PC-9 (cell line): ENCODE results near the gene SMKR1. TPM values are rescaled to one million over a fixed set of nuclear protein-coding genes. Genes with fewer than 3 reads are reported as not detected.

Experiments
- BruUV-seq: library from RNA; stranded (reverse); fragments of 400-500 nt; replicated peaks from 2 replicates; lab custom pipeline; 2021; lab: Mats Ljungman, UMichigan
- CTCF ChIA-PET: fragments of 300-600 bp; sonication (Branson Sonifier 250); formaldehyde crosslinking; loops from one replicate; lab custom pipeline; 2022; ENCODE audit warnings: antibody characterized with exemption; lab: Charles Lee
- POLR2A ChIA-PET: fragments of 300-600 bp; sonication (Branson Sonifier 250); formaldehyde crosslinking; loops from one replicate; lab custom pipeline; 2022; ENCODE audit warnings: antibody characterized with exemption; ENCODE audit not compliant: unreplicated experiment; lab: Charles Lee
- DNase-seq, 2 experiments: peaks; one replicate each; pipeline versions ENCODE4 v3.0.0 to v3.0.0-alpha.2; 2015 to 2022; ENCODE audit warnings: mixed read lengths in 1 of 2
- H2AFZ ChIP-seq: fragments of 200-600 bp; sonication (generic); 2 replicates; pipeline ENCODE4 v1.8.1; 2017; ENCODE audit warnings: antibody characterized with exemption
- H3F3A ChIP-seq: fragments of 200-600 bp; sonication (generic); 2 replicates; pipeline ENCODE4 v1.8.1; 2017; ENCODE audit warnings: antibody characterized with exemption, mild to moderate bottlenecking, low read depth; ENCODE audit not compliant: insufficient read depth
- H3K27ac ChIP-seq: fragments of 200-600 bp; sonication (generic); 2 replicates; pipeline ENCODE4 v1.6.1; 2016; ENCODE audit warnings: mixed run types
- H3K27me3 ChIP-seq: fragments of 200-600 bp; sonication (generic); 2 replicates; pipeline ENCODE4 v1.6.1; 2016; ENCODE audit warnings: low read depth, mixed run types; ENCODE audit not compliant: insufficient read depth
- H3K36me3 ChIP-seq: fragments of 200-600 bp; sonication (generic); 2 replicates; pipeline ENCODE4 v1.6.1; 2016; ENCODE audit warnings: low read depth, mixed run types
- H3K4me1 ChIP-seq: fragments of 200-600 bp; sonication (generic); replicated peaks from 2 replicates; pipeline ENCODE4 v1.6.1; 2016; ENCODE audit warnings: mixed run types; ENCODE audit not compliant: insufficient read depth
- H3K4me2 ChIP-seq: fragments of 200-600 bp; sonication (generic); 2 replicates; pipeline ENCODE4 v1.6.1; 2017; ENCODE audit warnings: mixed run types
- H3K4me3 ChIP-seq: fragments of 200-600 bp; sonication (generic); 2 replicates; pipeline ENCODE4 v1.6.1; 2016; ENCODE audit warnings: mixed run types
- H3K79me2 ChIP-seq: fragments of 200-600 bp; sonication (generic); 2 replicates; pipeline ENCODE4 v1.6.1; 2017; ENCODE audit warnings: low read depth, mixed run types
- H3K9me2 ChIP-seq: fragments of 200-600 bp; sonication (generic); 2 replicates; pipeline ENCODE4 v1.8.1; 2017; ENCODE audit warnings: mild to moderate bottlenecking; ENCODE audit not compliant: insufficient read depth
- H3K9me3 ChIP-seq: fragments of 200-600 bp; sonication (generic); 2 replicates; pipeline ENCODE4 v1.8.1; 2016; ENCODE audit warnings: low read depth; ENCODE audit not compliant: insufficient read depth
- H4K20me1 ChIP-seq: fragments of 200-600 bp; sonication (generic); 2 replicates; pipeline ENCODE4 v1.8.1; 2017; ENCODE audit not compliant: insufficient read depth
- EZH2 ChIP-seq: fragments of 200-600 bp; sonication (generic); IDR thresholded peaks from 2 replicates; pipeline ENCODE4 v1.8.0; 2017; ENCODE audit warnings: antibody characterized with exemption, low read depth
- intact Hi-C: fragments of 100-400 bp; cut with micrococcal nuclease; formaldehyde crosslinking; loops from one replicate; pipeline ENCODE4 v1.10.0; 2022; ENCODE audit not compliant: unreplicated experiment
- total RNA-seq: library from RNA; stranded (reverse); gene quantifications from 2 replicates; pipeline ENCODE4 v1.2.3, GENCODE V29; 2021
- TF ChIP-seq, protein P1 (sequence below): fragments of 200-600 bp; sonication (generic); conservative IDR thresholded peaks from 2 replicates; pipeline ENCODE4 v1.6.1; 2017; ENCODE audit warnings: mixed run types, antibody characterized with exemption, mild to moderate bottlenecking, moderate library complexity

Gene SMKR1
- total RNA-seq, 1 experiment from 2014 or later: 8.3 TPM

DNA sequence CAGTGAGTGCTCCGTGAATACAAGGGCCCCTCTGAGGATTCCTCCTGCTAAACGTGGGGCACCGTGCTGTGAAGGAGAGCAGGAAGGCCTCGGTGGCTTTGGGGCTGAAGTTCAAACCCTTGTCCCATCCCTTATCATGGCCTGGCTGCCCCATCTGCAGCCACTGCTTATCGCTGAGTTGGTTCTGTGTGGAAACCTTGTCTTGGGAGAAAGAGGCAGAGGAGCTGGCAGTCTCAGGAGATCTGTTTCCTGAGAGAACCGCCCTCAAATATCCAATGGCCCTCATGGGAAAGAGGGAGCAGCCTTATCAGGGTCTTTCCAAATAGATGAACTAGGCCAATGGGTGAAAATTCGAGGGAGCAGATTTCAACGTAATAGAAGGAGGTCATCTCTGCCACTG lies 57.2 kb downstream of the SMKR1 start:
- no peaks in the 10 kb centered on the region for H3K9me2 ChIP-seq
- 0 out of 2 replicates have a peak, but pooled peaks cover 3% of the 10 kb centered on the region for H3F3A ChIP-seq
- H2AFZ ChIP-seq: no peak overlapping the region
- H3K27ac ChIP-seq: no peak overlapping the region
- POLR2A ChIA-PET: interaction anchor here (0.6 to 0.7 kb wide), 2 partner anchors 15 to 403 kb away, joined by 6 to 12 read pairs; no protein-coding TSS in a partner anchor
- no peaks in the 10 kb centered on the region for H3K27me3 ChIP-seq
- H3K4me1 ChIP-seq: no peaks in the 10 kb centered on the region
- CTCF ChIA-PET: interaction anchor here (0.7 kb wide), 1 partner anchor 22 kb away, joined by 3 read pairs; no protein-coding TSS in a partner anchor
- intact Hi-C loops: no loop called here
- H3K4me2 ChIP-seq: no peak overlapping the region
- TF ChIP-seq EZH2: no peak
- TF ChIP-seq, protein P1, sequence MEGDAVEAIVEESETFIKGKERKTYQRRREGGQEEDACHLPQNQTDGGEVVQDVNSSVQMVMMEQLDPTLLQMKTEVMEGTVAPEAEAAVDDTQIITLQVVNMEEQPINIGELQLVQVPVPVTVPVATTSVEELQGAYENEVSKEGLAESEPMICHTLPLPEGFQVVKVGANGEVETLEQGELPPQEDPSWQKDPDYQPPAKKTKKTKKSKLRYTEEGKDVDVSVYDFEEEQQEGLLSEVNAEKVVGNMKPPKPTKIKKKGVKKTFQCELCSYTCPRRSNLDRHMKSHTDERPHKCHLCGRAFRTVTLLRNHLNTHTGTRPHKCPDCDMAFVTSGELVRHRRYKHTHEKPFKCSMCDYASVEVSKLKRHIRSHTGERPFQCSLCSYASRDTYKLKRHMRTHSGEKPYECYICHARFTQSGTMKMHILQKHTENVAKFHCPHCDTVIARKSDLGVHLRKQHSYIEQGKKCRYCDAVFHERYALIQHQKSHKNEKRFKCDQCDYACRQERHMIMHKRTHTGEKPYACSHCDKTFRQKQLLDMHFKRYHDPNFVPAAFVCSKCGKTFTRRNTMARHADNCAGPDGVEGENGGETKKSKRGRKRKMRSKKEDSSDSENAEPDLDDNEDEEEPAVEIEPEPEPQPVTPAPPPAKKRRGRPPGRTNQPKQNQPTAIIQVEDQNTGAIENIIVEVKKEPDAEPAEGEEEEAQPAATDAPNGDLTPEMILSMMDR: no peak
- BruUV-seq: no TSS peak
- no peak overlapping the region for H3K4me3 ChIP-seq
- no peaks in the 10 kb centered on the region for H3K79me2 ChIP-seq
- H4K20me1 ChIP-seq: no peaks in the 10 kb centered on the region
- no peaks in the 10 kb centered on the region for H3K36me3 ChIP-seq
- DNase-seq: no peak
- no peaks in the 10 kb centered on the region for H3K9me3 ChIP-seq

DNA sequence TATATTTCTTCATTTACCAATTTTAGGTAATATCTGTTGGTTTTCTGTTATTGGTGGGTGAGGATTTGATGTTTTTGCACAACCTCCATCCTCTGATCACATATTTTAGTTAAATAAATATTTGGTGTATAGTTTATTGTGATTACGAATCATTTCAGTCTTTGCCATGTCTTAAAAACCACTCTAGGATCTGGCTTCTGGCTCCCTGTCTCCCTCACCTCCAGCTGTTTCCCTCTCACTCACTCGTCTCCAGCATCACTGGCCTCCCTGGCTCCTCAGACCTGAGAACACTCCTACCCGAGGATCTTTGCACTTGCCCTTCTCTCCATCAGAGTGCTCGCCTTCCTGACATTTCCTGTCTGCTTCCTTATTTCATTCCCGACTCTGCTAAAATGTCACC lies 58.5 kb downstream of the SMKR1 start:
- H3K9me3 ChIP-seq: no peaks in the 10 kb centered on the region
- H3K27ac ChIP-seq: no peak overlapping the region
- no peaks in the 10 kb centered on the region for H3K27me3 ChIP-seq
- H3K4me1 ChIP-seq: no peaks in the 10 kb centered on the region
- H3K4me2 ChIP-seq: no peak overlapping the region
- no peak overlapping the region for H3K4me3 ChIP-seq
- H3F3A ChIP-seq: 0 out of 2 replicates have a peak, but pooled peaks cover 3% of the 10 kb centered on the region
- no peak for TF ChIP-seq EZH2
- TF ChIP-seq, protein P1: no peak
- H3K9me2 ChIP-seq: no peaks in the 10 kb centered on the region
- no TSS peak for BruUV-seq
- ChIA-PET CTCF (no interaction called here), POLR2A (no interaction called here)
- no peaks in the 10 kb centered on the region for H3K36me3 ChIP-seq
- no peaks in the 10 kb centered on the region for H3K79me2 ChIP-seq
- no peak for DNase-seq
- H2AFZ ChIP-seq: no peak overlapping the region
- intact Hi-C loops: no loop called here
- H4K20me1 ChIP-seq: no peaks in the 10 kb centered on the region

DNA sequence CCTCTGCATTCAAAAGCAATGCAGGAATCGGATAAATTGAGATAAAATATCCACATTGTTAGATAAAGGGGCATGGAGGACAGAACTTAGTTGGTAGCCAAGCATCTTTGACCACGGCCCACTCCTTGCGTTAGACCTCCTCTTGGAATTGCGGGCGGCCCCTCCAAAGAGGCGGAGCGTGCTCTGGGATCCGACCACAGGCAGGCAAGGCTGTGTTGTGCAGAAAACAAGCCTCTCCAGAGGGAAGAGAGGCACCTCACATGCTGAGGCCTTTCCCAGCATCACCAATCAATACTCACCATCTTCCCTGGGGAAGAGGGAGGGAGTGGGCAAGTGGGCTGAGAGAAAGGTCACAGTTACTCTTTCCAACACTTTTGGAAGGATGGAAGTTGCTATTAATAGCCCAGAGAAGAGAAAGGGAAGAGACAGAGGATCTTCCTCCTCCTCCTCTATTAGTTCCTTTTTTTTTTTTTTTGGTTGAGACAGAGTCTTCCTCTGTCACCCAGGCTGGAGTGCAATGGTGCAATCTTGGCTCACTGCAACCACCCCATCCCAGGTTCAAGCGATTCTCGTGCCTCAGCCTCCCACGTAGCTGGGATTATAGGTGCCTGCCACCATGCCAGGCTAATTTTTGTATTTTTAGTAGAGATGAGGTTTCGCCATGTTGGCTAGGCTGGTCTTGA lies 59.5 kb downstream of the SMKR1 start:
- no peak for TF ChIP-seq EZH2
- TF ChIP-seq, protein P1: no peak
- H2AFZ ChIP-seq: no peak overlapping the region
- BruUV-seq: no TSS peak
- no peaks in the 10 kb centered on the region for H3F3A ChIP-seq
- no peaks in the 10 kb centered on the region for H3K27me3 ChIP-seq
- ChIA-PET CTCF (no interaction called here), POLR2A (no interaction called here)
- no peaks in the 10 kb centered on the region for H3K9me3 ChIP-seq
- H3K4me1 ChIP-seq: no peaks in the 10 kb centered on the region
- H3K27ac ChIP-seq: no peak overlapping the region
- intact Hi-C loops: no loop called here
- H4K20me1 ChIP-seq: no peaks in the 10 kb centered on the region
- H3K4me3 ChIP-seq: no peak overlapping the region
- no peaks in the 10 kb centered on the region for H3K79me2 ChIP-seq
- no peaks in the 10 kb centered on the region for H3K9me2 ChIP-seq
- DNase-seq: no peak
- H3K36me3 ChIP-seq: no peaks in the 10 kb centered on the region
- no peak overlapping the region for H3K4me2 ChIP-seq

Other genes with a start within 250 kb of the SMKR1 start
- gene STRIP2, start 68.1 kb upstream of the SMKR1 start, total RNA-seq: 6.4 and 9.5 TPM in 2 replicates
- gene NRF1, start 109.2 kb downstream of the SMKR1 start, total RNA-seq: 20.5 and 23.2 TPM in 2 replicates